H1 (cell line): Measurements from ENCODE around the gene ZNF277. TPM values are rescaled to one million over a fixed set of nuclear protein-coding genes. Genes with fewer than 3 reads are reported as not detected.

Experiments
- CTCF ChIA-PET: fragments of 300-600 bp; sonication (Branson Sonifier 250); formaldehyde crosslinking; loops from one replicate; lab custom pipeline; 2021; ENCODE audit not compliant: partially characterized antibody; lab: Charles Lee
- POLR2A ChIA-PET: fragments of 300-600 bp; sonication (Branson Sonifier 250); formaldehyde crosslinking; loops from one replicate; lab custom pipeline; 2021; ENCODE audit warnings: inconsistent platforms; ENCODE audit not compliant: partially characterized antibody; lab: Charles Lee
- DNase-seq, 2 experiments: peaks; one replicate each; pipeline versions ENCODE4 v3.0.0 to v3.0.0-alpha.2; 2010 to 2022; ENCODE audit warnings: low spot score in 2 of 2, low read depth in 1 of 2, mixed read lengths in 1 of 2
- FAIRE-seq: peaks from 2 replicates; lab custom pipeline; 2011; peaks lifted over from hg19 to GRCh38; lab: Jason Lieb, UNC
- H2AFZ ChIP-seq: 2 replicates; pipeline ENCODE4 v1.8.1; 2012; ENCODE audit warnings: low read length, inconsistent platforms
- H2AK5ac ChIP-seq: 2 replicates; pipeline ENCODE4 v1.6.1; 2013; ENCODE audit warnings: low read depth, low read length
- H2BK120ac ChIP-seq: replicated peaks from 2 replicates; pipeline ENCODE3; 2013; ENCODE audit warnings: low read depth, low read length, inconsistent platforms
- H2BK12ac ChIP-seq: 2 replicates; pipeline ENCODE4 v1.6.1; 2013; ENCODE audit warnings: low read depth, low read length
- H2BK15ac ChIP-seq: 2 replicates; pipeline ENCODE4 v1.6.1; 2013; ENCODE audit warnings: low read length
- H2BK20ac ChIP-seq: 2 replicates; pipeline ENCODE4 v1.6.1; 2013; ENCODE audit warnings: low read length
- H2BK5ac ChIP-seq: 2 replicates; pipeline ENCODE4 v1.6.1; 2013; ENCODE audit warnings: low read depth, low read length
- H3K14ac ChIP-seq: 2 replicates; pipeline ENCODE4 v1.6.1; 2013; ENCODE audit warnings: inconsistent platforms; ENCODE audit not compliant: insufficient read length
- H3K18ac ChIP-seq: 2 replicates; pipeline ENCODE4 v1.6.1; 2013; ENCODE audit warnings: low read length; ENCODE audit errors: extremely low read depth
- H3K23ac ChIP-seq: 2 replicates; pipeline ENCODE4 v1.6.1; 2013; ENCODE audit warnings: inconsistent platforms; ENCODE audit not compliant: insufficient read length
- H3K23me2 ChIP-seq: 2 replicates; pipeline ENCODE4 v1.6.1; 2013; ENCODE audit warnings: low read depth, low read length
- H3K27ac ChIP-seq: 2 replicates; pipeline ENCODE4 v1.6.1; 2011; ENCODE audit warnings: low read depth, low read length, inconsistent platforms
- H3K27me3 ChIP-seq, 4 experiments: replicated peaks in 1 of 4; 1 replicate in 1 of 4; 2 replicates in 3 of 4; pipeline versions ENCODE4 v1.6.1 to v1.8.1; 2011 to 2013; ENCODE audit warnings: low read length in 3 of 4, mild to moderate bottlenecking in 3 of 4, inconsistent platforms in 2 of 4, mixed read lengths in 2 of 4, moderate library complexity in 1 of 4; ENCODE audit not compliant: control insufficient read depth in 3 of 4, insufficient read depth in 3 of 4; ENCODE audit errors: extremely low read depth in 1 of 4
- H3K36me3 ChIP-seq, 4 experiments: 2 replicates each; pipeline versions ENCODE4 v1.6.1 to v1.8.1; 2011 to 2013; ENCODE audit warnings: mild to moderate bottlenecking in 4 of 4, low read length in 3 of 4, moderate library complexity in 2 of 4, control low read depth in 1 of 4, inconsistent platforms in 1 of 4; ENCODE audit not compliant: insufficient read depth in 4 of 4, control insufficient read depth in 2 of 4
- H3K4ac ChIP-seq: replicated peaks from 2 replicates; pipeline ENCODE3; 2013; ENCODE audit warnings: low read length, low read depth, mixed read lengths, inconsistent platforms; ENCODE audit not compliant: insufficient read length
- H3K4me1 ChIP-seq, 4 experiments: replicated peaks in 1 of 4; 1 replicate in 1 of 4; 2 replicates in 3 of 4; pipeline versions ENCODE4 v1.6.1 to v1.8.1; 2011 to 2013; ENCODE audit warnings: low read length in 3 of 4, inconsistent platforms in 2 of 4, mixed read lengths in 1 of 4; ENCODE audit not compliant: insufficient read depth in 4 of 4, control insufficient read depth in 3 of 4
- H3K4me2 ChIP-seq, 2 experiments: 2 replicates each; pipeline versions ENCODE4 v1.6.1 to v1.8.1; 2011 to 2013; ENCODE audit warnings: low read depth in 2 of 2, low read length in 2 of 2, control low read depth in 1 of 2, inconsistent platforms in 1 of 2, mild to moderate bottlenecking in 1 of 2; ENCODE audit not compliant: insufficient read depth in 1 of 2
- H3K4me3 ChIP-seq, 4 experiments: fragments of 200-600, 300-600 bp in 1 of 4; sonication (generic), shearing (Covaris generic), sonication (Bioruptor Twin) in 1 of 4; 2 replicates each; pipeline versions ENCODE4 v1.5.1 to v1.8.1; 2011 to 2016; ENCODE audit warnings: low read length in 4 of 4, low read depth in 3 of 4, control low read depth in 2 of 4, inconsistent platforms in 2 of 4, mild to moderate bottlenecking in 2 of 4, mixed read lengths in 1 of 4, moderate library complexity in 1 of 4; ENCODE audit not compliant: insufficient read depth in 2 of 4; ENCODE audit errors: extremely low read depth in 1 of 4
- H3K56ac ChIP-seq: replicated peaks from 2 replicates; pipeline ENCODE3; 2013; ENCODE audit warnings: low read depth, mild to moderate bottlenecking, mixed read lengths, low read length, inconsistent platforms; ENCODE audit not compliant: insufficient read length
- H3K79me1 ChIP-seq: 2 replicates; pipeline ENCODE4 v1.6.1; 2013; ENCODE audit warnings: low read depth, low read length, control low read depth
- H3K79me2 ChIP-seq, 2 experiments: 2 replicates each; pipeline versions ENCODE4 v1.6.1 to v1.8.1; 2012 to 2013; ENCODE audit warnings: low read length in 2 of 2, mild to moderate bottlenecking in 2 of 2, inconsistent platforms in 1 of 2; ENCODE audit not compliant: insufficient read depth in 2 of 2, control insufficient read depth in 1 of 2
- H3K9ac ChIP-seq, 4 experiments: replicated peaks in 1 of 4; 1 replicate in 1 of 4; 2 replicates in 3 of 4; pipeline versions ENCODE4 v1.6.1 to v1.8.1; 2011 to 2013; ENCODE audit warnings: low read depth in 3 of 4, low read length in 3 of 4, control low read depth in 2 of 4, mild to moderate bottlenecking in 2 of 4, moderate library complexity in 2 of 4, inconsistent platforms in 1 of 4; ENCODE audit errors: extremely low read depth in 1 of 4
- H3K9me3 ChIP-seq, 2 experiments: 2 replicates each; pipeline versions ENCODE4 v1.6.1 to v1.8.1; 2012 to 2013; ENCODE audit warnings: mild to moderate bottlenecking in 2 of 2, moderate library complexity in 2 of 2, control low read depth in 1 of 2, inconsistent platforms in 1 of 2, low read depth in 1 of 2, low read length in 1 of 2, mixed read lengths in 1 of 2; ENCODE audit not compliant: insufficient read depth in 2 of 2
- H4K20me1 ChIP-seq, 2 experiments: replicated peaks in 1 of 2; 2 replicates each; pipeline versions ENCODE3 to v1.8.1; 2011 to 2013; ENCODE audit warnings: inconsistent platforms in 2 of 2, low read length in 2 of 2, mild to moderate bottlenecking in 1 of 2; ENCODE audit not compliant: insufficient read depth in 2 of 2, control insufficient read depth in 1 of 2
- H4K5ac ChIP-seq: 2 replicates; pipeline ENCODE4 v1.6.1; 2013; ENCODE audit warnings: low read length, low read depth, mixed read lengths, inconsistent platforms; ENCODE audit not compliant: insufficient read length
- H4K8ac ChIP-seq: 2 replicates; pipeline ENCODE4 v1.8.0; 2013; ENCODE audit warnings: mild to moderate bottlenecking, moderate library complexity, low read length, inconsistent platforms; ENCODE audit not compliant: insufficient read depth; ENCODE audit errors: extremely low read depth
- H4K91ac ChIP-seq: replicated peaks from 2 replicates; pipeline ENCODE3; 2013; ENCODE audit warnings: low read length, mixed read lengths, inconsistent platforms; ENCODE audit not compliant: insufficient read length
- CBX8 ChIP-seq: fragments of 300-800, 300-1000 bp; sonication (generic); IDR thresholded peaks from 2 replicates; pipeline ENCODE4 v1.7.1; 2016; ENCODE audit warnings: low read depth, low read length, borderline replicate concordance
- CREB1 ChIP-seq: IDR thresholded peaks from 2 replicates; pipeline ENCODE4 v1.6.1; 2012; ENCODE audit warnings: inconsistent platforms
- CTBP2 ChIP-seq: IDR thresholded peaks from 2 replicates; pipeline ENCODE4 v1.7.0; 2011; ENCODE audit warnings: borderline replicate concordance, mild to moderate bottlenecking, moderate library complexity, mixed read lengths, low read length; ENCODE audit not compliant: insufficient read depth, insufficient read length
- EGR1 ChIP-seq: IDR thresholded peaks from 2 replicates; pipeline ENCODE4 v1.6.1; 2011; ENCODE audit warnings: low read depth, low read length, borderline replicate concordance
- HDAC6 ChIP-seq: IDR thresholded peaks from one replicate; pipeline ENCODE4 v1.7.1; 2012; ENCODE audit warnings: low read depth, mild to moderate bottlenecking, inconsistent platforms, low read length, moderate library complexity
- JUN ChIP-seq: IDR thresholded peaks from 2 replicates; pipeline ENCODE4 v1.6.1; 2011; ENCODE audit warnings: low read depth, mild to moderate bottlenecking, improper control_type of control experiment, low read length
- KDM4A ChIP-seq: IDR thresholded peaks from one replicate; pipeline ENCODE4 v1.7.1; 2012; ENCODE audit warnings: low read depth, mild to moderate bottlenecking, moderate library complexity, low read length, inconsistent platforms; ENCODE audit not compliant: severe bottlenecking
- POLR2A ChIP-seq, 2 experiments: IDR thresholded peaks; 1 replicate in 1 of 2; 2 replicates in 1 of 2; pipeline ENCODE4 v1.6.1; 2011; ENCODE audit warnings: low read depth in 2 of 2, low read length in 2 of 2, mild to moderate bottlenecking in 2 of 2; ENCODE audit errors: control extremely low read depth in 1 of 2
- POLR2AphosphoS5 ChIP-seq: IDR thresholded peaks from 2 replicates; pipeline ENCODE4 v1.6.1; 2011; ENCODE audit warnings: low read depth, low read length
- SP2 ChIP-seq: IDR thresholded peaks from 2 replicates; pipeline ENCODE4 v1.6.1; 2012; ENCODE audit warnings: mild to moderate bottlenecking, low read length, inconsistent platforms
- SP4 ChIP-seq: IDR thresholded peaks from 2 replicates; pipeline ENCODE4 v1.6.1; 2012; ENCODE audit warnings: low read length, inconsistent platforms
- TAF1 ChIP-seq: IDR thresholded peaks from 2 replicates; pipeline ENCODE4 v1.6.1; 2011; ENCODE audit warnings: mild to moderate bottlenecking, low read depth, low read length
- ZNF274 ChIP-seq: IDR thresholded peaks from 2 replicates; pipeline ENCODE4 v1.7.0; 2012; ENCODE audit warnings: low read length, borderline replicate concordance; ENCODE audit errors: extremely low read depth
- polyA plus RNA-seq, 7 experiments: library from polyadenylated mRNA; depleted of rRNA in 3 of 7; stranded (reverse) in 5 of 7; unstranded in 2 of 7; fragments of >200 nt in 5 of 7; fragments of 200-250 nt in 2 of 7; gene quantifications; 1 replicate in 5 of 7; 2 replicates in 1 of 7; 4 replicates in 1 of 7; pipeline versions ENCODE4 v1.2.1 to v1.2.3, GENCODE V29; 2011 to 2013; ENCODE audit warnings: missing spikeins in 2 of 7, mixed read lengths in 2 of 7
- total RNA-seq: library from RNA; stranded (reverse); fragmentation: NEBNext Ultra II Directional; extraction: Animal tissue kit (Norgen Biotek cat#: 25700); gene quantifications from 2 replicates; pipeline ENCODE4 v1.2.1, GENCODE V29; 2021
- TF ChIP-seq, protein P1 (sequence below): IDR thresholded peaks from 2 replicates; pipeline ENCODE4 v1.6.1; 2011; ENCODE audit warnings: low read length, improper control_type of control experiment
- TF ChIP-seq, protein P2 (sequence below): IDR thresholded peaks from 2 replicates; pipeline ENCODE4 v1.6.1; 2012; ENCODE audit warnings: inconsistent platforms

The ZNF277 gene
- total and polyA plus RNA-seq, 2 of the 8 experiments (the other 6 are each of a cell fraction or from before 2014, with no cell fraction given) = 5.1 to 21.7 TPM

GRCh38 chr7:112359086-112359485 lies 152.6 kb downstream of the ZNF277 start:
- Histone ChIP-seq H2BK15ac (no peak overlapping the region), H2BK120ac (no peak overlapping the region), H4K91ac (no peak overlapping the region), H4K8ac (no peak overlapping the region), H2AFZ (no peak overlapping the region), H3K9me3 (peaks cover 0 to 5% of the 10 kb centered on the region in 2 experiments; a peak in 1 of 4 replicates), H3K23me2 (no peaks in the 10 kb centered on the region), H2BK5ac (no peak overlapping the region), H3K4me2 (no peak overlapping the region), H3K4ac (no peak overlapping the region), H3K14ac (no peak overlapping the region), H3K4me1 (peaks cover 0 to 6% (median 0%) of the 10 kb centered on the region in 4 experiments; a peak in 3 of 7 replicates), H3K56ac (no peak overlapping the region), H2BK20ac (no peak overlapping the region), H3K79me2 (no peaks in the 10 kb centered on the region), H3K27ac (no peak overlapping the region), H3K36me3 (no peaks in the 10 kb centered on the region), H3K18ac (no peak overlapping the region), H3K23ac (no peak overlapping the region), H3K9ac (no peak overlapping the region), H3K79me1 (no peaks in the 10 kb centered on the region), H2AK5ac (no peak overlapping the region), H4K20me1 (no peaks in the 10 kb centered on the region), H2BK12ac (no peak overlapping the region), H3K27me3 (no peaks in the 10 kb centered on the region), H4K5ac (no peak overlapping the region)
- CTCF ChIA-PET = interaction anchor here (0.8 to 1.3 kb wide), 3 partner anchors 10 to 26 kb away, joined by 3 read pairs; no protein-coding TSS in a partner anchor
- POLR2A ChIA-PET = no interaction called here
- no peak for FAIRE-seq
- DNase-seq = no peak
- TF ChIP-seq POLR2A (IDR thresholded peaks at IDR 0.05; ENCODE audit: control extremely low read depth in 1 of 2, low read depth in 2 of 2, low read length in 2 of 2) (no peak), CREB1 (no peak), POLR2AphosphoS5 (no peak), JUN (no peak), KDM4A (no peak), SP4 (no peak), SP2 (no peak), TAF1 (no peak), HDAC6 (no peak), EGR1 (no peak), CBX8 (no peak), ZNF274 (no peak), CTBP2 (no peak)
- TF ChIP-seq, protein P1, sequence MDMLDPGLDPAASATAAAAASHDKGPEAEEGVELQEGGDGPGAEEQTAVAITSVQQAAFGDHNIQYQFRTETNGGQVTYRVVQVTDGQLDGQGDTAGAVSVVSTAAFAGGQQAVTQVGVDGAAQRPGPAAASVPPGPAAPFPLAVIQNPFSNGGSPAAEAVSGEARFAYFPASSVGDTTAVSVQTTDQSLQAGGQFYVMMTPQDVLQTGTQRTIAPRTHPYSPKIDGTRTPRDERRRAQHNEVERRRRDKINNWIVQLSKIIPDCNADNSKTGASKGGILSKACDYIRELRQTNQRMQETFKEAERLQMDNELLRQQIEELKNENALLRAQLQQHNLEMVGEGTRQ = no peak
- TF ChIP-seq, protein P2, sequence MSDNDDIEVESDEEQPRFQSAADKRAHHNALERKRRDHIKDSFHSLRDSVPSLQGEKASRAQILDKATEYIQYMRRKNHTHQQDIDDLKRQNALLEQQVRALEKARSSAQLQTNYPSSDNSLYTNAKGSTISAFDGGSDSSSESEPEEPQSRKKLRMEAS = no peak
- TF ChIP-seq, all 59 proteins: peak for 0
- H3K4me3 ChIP-seq = no peak overlapping the region
